Upper lobe of right lung (tissue), 1 donor: ENCODE measurements around the gene TICRR. TPM values are rescaled to one million over a fixed set of nuclear protein-coding genes. Genes with fewer than 3 reads are reported as not detected.

ENCODE experiments used
- ATAC-seq: fragments of 200-7000 bp; cut with Tn5 transposase; one replicate; pipeline ENCODE4 v1.9.1; 2020; ENCODE audit warnings: mild to moderate bottlenecking, moderate library complexity
- DNase-seq: peaks from one replicate; pipeline ENCODE4 v3.0.0-alpha.2; 2020
- H3K27ac ChIP-seq: fragments of 200-600 bp; one replicate; pipeline ENCODE4 v1.8.0; 2022
- H3K27me3 ChIP-seq: fragments of 200-600 bp; one replicate; pipeline ENCODE4 v1.8.0; 2022; ENCODE audit warnings: mild to moderate bottlenecking
- H3K36me3 ChIP-seq: fragments of 200-600 bp; one replicate; pipeline ENCODE4 v1.8.0; 2022
- H3K4me1 ChIP-seq: fragments of 200-600 bp; one replicate; pipeline ENCODE4 v1.8.0; 2022
- H3K4me3 ChIP-seq: fragments of 200-600 bp; one replicate; pipeline ENCODE4 v1.8.0; 2022; ENCODE audit warnings: mild to moderate bottlenecking
- H3K9me3 ChIP-seq: fragments of 200-600 bp; one replicate; pipeline ENCODE4 v1.8.0; 2022
- CTCF ChIP-seq: fragments of 200-600 bp; IDR thresholded peaks from one replicate; pipeline ENCODE4 v1.8.0; 2022; ENCODE audit warnings: antibody characterized with exemption
- intact Hi-C: fragments of 100-400 bp; cut with DNase I; formaldehyde crosslinking; loops from one replicate; pipeline ENCODE4 v1.11.0; 2022
- total RNA-seq: library from RNA; stranded (reverse); fragmentation: NEBNext Ultra II Directional; extraction: Animal tissue kit (Norgen Biotek cat#: 25700); gene quantifications from one replicate; pipeline ENCODE4 v1.2.1, GENCODE V29; 2021
- donor health status: DM: no; HTN: yes; CAD: no; lungs with severe emphysema.

The TICRR gene
- total RNA-seq, 1 donor from 2014 or later, result 0.09 TPM

GRCh38 chr15:89673165-89673512, 97.9 kb downstream of the TICRR start:
- no peaks in the 10 kb centered on the region for H3K27me3 ChIP-seq
- no peak overlapping the region for H3K27ac ChIP-seq
- DNase-seq (no peak), ATAC-seq (peak; percentile 39)
- no peak overlapping the region for H3K4me3 ChIP-seq
- intact Hi-C loops, result no loop called here
- no peaks in the 10 kb centered on the region for H3K4me1 ChIP-seq
- TF ChIP-seq CTCF, result peak; percentile 30
- H3K36me3 ChIP-seq, result no peaks in the 10 kb centered on the region
- no peaks in the 10 kb centered on the region for H3K9me3 ChIP-seq

GRCh38 chr15:89674526-89674925, 99.3 kb downstream of the TICRR start:
- H3K9me3 ChIP-seq, result no peaks in the 10 kb centered on the region
- H3K36me3 ChIP-seq, result no peaks in the 10 kb centered on the region
- TF ChIP-seq CTCF, result no peak
- H3K27me3 ChIP-seq, result no peaks in the 10 kb centered on the region
- DNase-seq (no peak), ATAC-seq (no peak)
- no peaks in the 10 kb centered on the region for H3K4me1 ChIP-seq
- H3K4me3 ChIP-seq, result no peak overlapping the region
- intact Hi-C loops, result no loop called here
- no peak overlapping the region for H3K27ac ChIP-seq

- Histone ChIP-seq H3K27ac (no peak overlapping the region), H3K36me3 (no peaks in the 10 kb centered on the region), H3K4me1 (peaks cover 10% of the 10 kb centered on the region), H3K27me3 (no peaks in the 10 kb centered on the region), H3K4me3 (no peak overlapping the region), H3K9me3 (no peaks in the 10 kb centered on the region)
- intact Hi-C loops, result no loop called here
- ATAC-seq, result no peak
- no peak for TF ChIP-seq CTCF
- DNase-seq, result no peak
Observed at GRCh38 chr15:89675606-89676005, 100.3 kb downstream of the TICRR start.

- H3K27ac ChIP-seq, result no peak overlapping the region
- H3K9me3 ChIP-seq, result no peaks in the 10 kb centered on the region
- DNase-seq (no peak), ATAC-seq (no peak)
- TF ChIP-seq CTCF, result no peak
- H3K36me3 ChIP-seq, result no peaks in the 10 kb centered on the region
- H3K4me1 ChIP-seq, result peaks cover 16% of the 10 kb centered on the region
- H3K4me3 ChIP-seq, result no peak overlapping the region
- no peaks in the 10 kb centered on the region for H3K27me3 ChIP-seq
- intact Hi-C loops, result no loop called here
Observed at GRCh38 chr15:89677381-89677780, 102.1 kb downstream of the TICRR start.

Other genes starting within 250 kb of the TICRR start
- gene POLG, start 240.6 kb upstream of the TICRR start, total RNA-seq, result 56.6 TPM
- gene RHCG, start 78.9 kb upstream of the TICRR start, total RNA-seq, result not detected
- 2.1 TPM for gene KIF7, start 80.0 kb downstream of the TICRR start, total RNA-seq
- gene PLIN1, start 103.9 kb downstream of the TICRR start, total RNA-seq, result 1.1 TPM
- gene PEX11A, start 115.3 kb downstream of the TICRR start, total RNA-seq, result 9.1 TPM
- gene WDR93, start 115.3 kb downstream of the TICRR start, total RNA-seq, result not detected
- 4.9 TPM for gene MESP1, start 175.8 kb downstream of the TICRR start, total RNA-seq
- not detected for gene MESP2, start 200.9 kb downstream of the TICRR start, total RNA-seq
- 42.6 TPM for gene ANPEP, start 239.4 kb downstream of the TICRR start, total RNA-seq